RPMI8226 (cell line): ENCODE results near the gene CAVIN2.

ENCODE experiments used
- DNase-seq: peaks from one replicate; pipeline ENCODE4 v3.0.0-alpha.2; 2015

Gene CAVIN2

DNA sequence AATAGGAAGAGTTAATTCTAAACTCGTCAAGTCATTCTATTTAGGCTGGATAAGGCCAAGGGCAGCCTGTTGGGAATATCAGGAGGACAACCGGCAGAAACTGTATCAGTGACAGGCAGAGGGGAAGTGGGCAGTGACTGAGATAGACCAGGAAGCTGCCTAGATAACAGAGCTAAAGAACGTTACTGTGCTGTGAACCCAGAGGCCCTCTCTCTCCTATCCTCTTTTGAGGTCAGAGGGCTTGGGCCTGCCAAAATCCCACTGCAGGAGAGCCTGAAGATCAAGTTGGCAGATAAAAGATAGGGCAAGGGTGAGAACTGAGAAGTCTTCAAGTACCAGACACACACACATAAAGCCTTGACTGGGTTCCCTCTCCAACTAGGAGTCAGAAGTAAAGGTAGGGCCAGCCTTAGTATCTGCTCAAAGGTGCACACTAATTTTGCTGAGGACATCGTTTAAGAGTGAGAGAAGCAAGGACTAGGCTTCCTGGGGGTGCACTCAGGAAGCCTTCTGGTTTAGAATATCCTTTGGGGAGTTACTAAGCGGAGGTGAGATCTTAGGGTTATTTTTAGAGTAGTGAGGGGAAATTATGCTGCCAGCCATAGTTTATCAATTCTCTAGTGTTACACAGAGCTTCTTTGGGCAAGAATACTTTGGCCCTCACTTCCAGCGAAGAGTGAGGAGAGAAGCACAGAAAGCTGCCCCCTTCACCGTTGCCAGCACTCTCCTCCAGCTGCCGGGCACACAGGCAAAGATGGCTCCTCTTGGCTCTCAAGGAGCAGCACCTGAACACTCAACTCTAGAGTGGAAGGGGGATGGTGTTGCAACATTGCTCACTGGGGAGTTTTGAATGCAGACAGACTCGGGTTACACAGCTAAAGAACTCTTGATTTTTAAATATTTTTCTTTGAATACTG lies 9.8 kb downstream of the CAVIN2 start:
- DNase-seq = no peak

DNA sequence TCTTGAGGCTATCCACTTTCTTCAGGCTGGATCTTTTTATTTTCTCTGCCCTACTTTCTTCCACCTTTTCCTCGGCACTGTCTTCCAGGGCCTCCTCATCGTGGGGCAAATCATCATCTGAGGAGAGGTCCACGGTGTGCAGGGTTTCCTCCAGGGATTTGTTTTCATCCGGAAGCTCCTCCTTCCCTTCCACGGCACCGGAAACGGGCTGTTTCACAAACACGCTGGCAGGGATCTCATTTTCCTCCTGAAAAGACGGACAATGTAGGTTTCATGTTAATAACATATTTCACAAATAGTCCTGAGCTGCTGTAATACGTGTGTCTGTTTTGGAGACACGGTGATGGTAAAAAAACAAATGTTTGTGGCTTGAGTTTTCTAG lies 10.4 kb downstream of the CAVIN2 start:
- DNase-seq = no peak

GRCh38 chr2:191835539-191836350 lies 11.1 kb downstream of the CAVIN2 start:
- DNase-seq = no peak

GRCh38 chr2:191835100-191835499 lies 11.8 kb downstream of the CAVIN2 start:
- DNase-seq = no peak

DNA sequence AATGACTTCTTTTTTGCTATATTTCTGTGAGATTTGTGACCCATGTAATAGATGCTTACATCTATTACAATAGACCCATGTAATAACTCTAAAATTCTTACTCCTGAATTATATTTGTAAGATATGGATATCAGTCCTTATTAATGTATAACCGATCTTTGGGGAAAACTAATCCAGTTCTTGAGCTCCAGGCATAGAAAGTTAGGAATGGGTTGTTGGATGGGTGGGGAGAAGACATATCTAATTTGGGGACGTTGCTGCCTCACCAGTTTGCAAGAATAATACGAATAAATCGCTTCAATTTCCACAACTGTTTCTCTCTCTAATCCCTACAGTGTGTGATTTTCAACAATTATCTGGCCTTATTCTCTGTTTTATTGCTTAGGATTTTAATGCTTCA lies 13.5 kb downstream of the CAVIN2 start:
- no peak for DNase-seq

GRCh38 chr2:191832668-191833067 lies 14.2 kb downstream of the CAVIN2 start:
- DNase-seq = no peak

GRCh38 chr2:191831410-191831994 lies 15.4 kb downstream of the CAVIN2 start:
- no peak for DNase-seq

DNA sequence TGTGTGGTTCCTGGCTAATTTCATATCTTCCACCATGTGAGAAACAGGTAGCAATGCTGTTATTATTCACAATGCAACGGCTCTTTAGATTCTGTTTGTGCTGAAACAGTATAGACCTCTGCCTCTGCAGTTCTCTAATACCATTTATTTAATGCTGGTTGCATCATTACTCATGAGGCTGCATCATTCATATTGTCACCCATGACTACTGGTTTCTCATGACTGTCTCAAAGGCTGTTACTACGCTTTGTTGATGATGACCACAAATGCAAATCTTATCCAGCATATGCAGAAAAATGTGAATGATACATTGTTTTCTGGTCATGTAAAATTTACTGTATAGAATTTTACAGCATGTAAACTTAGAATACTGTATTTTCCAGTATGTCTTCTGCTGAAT lies 22.5 kb downstream of the CAVIN2 start:
- DNase-seq = no peak

- no peak for DNase-seq
These were observed 25.8 kb downstream of the CAVIN2 start for GRCh38 chr2:191821078-191821477.

DNA sequence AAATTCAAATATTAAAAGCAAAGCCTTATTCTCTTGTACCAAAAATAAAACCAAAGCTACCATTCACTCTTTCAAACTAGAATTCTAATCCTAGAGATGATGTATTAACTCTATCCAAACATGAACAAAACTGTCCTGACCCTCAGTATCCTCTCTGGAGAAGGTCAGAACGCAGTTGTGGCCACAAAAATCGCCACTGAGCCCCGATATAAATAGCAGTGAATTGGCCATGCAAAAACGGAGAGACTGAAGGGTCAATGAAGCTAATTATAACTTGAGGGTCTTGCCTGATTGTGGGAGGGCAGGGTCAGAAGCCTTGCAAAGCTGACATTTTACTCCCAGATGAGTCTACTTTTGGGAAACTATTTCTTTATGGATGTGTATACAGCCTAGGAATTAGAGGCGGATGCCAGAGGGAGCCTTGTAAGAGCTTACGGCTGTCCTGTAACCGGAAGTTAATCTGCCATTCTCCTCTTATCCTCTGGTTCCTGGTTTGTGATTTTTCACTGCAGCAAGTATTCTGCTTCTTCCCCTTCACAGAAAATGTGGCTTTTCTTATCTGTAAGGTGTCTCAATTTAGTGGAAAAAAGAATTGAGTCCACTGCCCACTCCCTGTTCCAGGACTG lies 28.1 kb downstream of the CAVIN2 start:
- no peak for DNase-seq

GRCh38 chr2:191818133-191818532 lies 28.8 kb downstream of the CAVIN2 start:
- DNase-seq = no peak

GRCh38 chr2:191815010-191815409 lies 31.9 kb downstream of the CAVIN2 start:
- no peak for DNase-seq

DNA sequence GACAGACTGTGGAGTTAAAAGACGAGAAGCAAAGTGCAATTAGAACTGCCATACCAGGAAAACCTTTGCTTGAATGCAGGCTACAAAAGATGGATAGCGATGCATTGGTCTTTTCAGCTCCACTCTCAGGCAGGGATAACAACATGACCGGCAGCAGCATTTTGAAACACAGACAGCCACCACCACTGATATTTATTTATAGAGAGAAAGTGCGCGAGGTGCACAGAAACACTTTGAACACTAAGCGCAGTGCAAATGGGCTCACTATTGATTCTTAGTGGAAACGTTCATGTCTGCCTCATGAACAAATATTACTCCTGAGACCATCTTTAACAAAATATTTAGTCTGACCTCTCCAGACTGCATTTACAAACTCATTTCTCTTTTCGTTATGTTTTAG lies 32.9 kb downstream of the CAVIN2 start:
- no peak for DNase-seq

DNA sequence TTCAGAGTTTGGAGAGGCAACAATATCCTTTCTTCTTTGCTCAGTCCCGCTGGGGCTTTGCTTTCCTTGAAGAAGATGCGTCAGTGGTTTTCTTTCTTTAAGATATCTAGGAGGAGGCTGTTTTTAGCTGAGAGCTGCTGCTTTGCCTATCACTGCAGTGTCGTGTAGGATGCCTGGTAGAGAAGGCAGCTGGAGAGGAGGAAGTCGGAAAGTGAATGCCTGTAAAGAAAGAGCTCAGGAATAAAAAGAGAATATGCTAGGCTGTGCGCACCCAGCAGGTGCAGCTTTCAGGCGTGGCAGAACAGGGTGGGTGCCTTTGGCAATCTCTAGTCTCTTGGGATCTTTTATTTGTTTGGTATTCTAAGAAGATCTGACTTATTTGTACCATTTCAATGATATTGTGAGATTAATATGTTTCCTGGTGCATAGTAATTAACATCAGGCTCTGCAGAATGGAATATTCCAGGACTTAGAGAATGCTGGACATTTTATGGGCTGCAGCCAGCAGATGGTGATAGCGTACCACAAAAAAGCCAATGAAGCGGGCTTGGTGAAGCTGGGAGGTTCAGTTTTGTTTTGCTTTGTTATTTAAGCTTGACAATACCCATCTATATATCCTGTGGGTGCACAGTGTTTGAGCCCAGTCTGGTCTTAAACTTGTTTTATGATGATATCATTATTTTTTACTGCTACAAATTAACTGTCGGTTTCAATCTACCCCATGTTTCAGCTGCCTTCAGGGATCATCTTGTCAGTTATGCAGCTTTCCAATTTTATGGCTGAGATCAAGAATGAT lies 34.9 kb downstream of the CAVIN2 start:
- peak; percentile 50 for DNase-seq

DNA sequence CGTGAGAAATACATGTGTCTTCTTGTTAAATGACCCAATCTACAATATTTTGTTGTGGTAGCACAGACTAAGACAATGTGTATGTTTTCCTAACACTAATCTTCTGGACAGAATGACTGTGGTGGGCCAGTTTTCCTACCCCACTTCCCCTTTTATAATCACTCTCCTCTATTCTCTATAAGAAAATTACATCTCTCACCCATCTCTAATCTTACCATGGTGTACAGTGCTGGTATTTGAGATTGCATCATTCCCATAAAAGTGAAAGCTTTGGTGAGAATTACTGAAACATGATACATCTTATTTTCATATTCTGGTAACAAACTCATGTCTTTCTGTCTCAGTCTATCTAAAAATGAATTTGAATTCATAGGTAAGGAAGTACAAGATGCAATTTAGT lies 40.5 kb downstream of the CAVIN2 start:
- DNase-seq = no peak

DNA sequence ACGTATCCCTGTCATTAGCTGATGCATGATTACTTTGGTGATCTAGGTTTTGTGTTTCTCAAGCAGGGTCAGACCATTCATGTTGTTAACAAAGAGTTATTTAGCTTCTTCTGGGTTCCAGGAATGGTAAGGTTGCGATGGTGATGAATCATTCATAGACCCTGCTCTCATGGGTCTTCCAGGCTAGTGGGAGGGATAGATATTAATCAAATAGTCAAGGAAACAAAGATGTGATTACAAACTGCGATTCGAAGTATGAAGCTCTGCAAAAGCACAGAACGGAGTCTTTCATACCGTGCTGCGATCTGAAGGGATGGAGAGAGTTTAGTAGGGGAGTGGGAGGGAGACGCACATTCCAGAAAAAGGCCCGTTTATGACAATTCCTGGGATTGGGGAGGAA lies 42.1 kb downstream of the CAVIN2 start:
- no peak for DNase-seq

GRCh38 chr2:191803007-191803406 lies 43.9 kb downstream of the CAVIN2 start:
- no peak for DNase-seq

DNA sequence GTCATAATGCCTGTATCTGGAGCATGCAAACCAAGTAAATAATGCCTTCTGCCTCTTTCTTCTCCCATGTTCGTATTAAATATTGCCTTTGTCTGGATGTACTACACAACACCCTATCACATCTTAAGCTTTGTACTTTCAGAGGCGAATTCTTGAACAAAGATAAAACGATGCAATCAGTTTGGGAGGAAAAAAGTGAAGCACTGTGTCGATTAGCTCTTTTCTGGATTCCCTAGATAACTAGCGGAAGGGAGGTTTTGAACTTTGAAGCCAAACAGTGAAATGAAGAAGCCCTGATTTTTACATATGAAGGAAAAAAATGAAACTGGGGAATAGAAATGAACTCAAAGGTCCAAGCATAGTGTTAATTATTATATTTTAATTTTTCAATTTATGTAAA lies 44.7 kb downstream of the CAVIN2 start:
- DNase-seq = no peak

GRCh38 chr2:191800874-191801273 lies 46.0 kb downstream of the CAVIN2 start:
- DNase-seq = no peak

DNA sequence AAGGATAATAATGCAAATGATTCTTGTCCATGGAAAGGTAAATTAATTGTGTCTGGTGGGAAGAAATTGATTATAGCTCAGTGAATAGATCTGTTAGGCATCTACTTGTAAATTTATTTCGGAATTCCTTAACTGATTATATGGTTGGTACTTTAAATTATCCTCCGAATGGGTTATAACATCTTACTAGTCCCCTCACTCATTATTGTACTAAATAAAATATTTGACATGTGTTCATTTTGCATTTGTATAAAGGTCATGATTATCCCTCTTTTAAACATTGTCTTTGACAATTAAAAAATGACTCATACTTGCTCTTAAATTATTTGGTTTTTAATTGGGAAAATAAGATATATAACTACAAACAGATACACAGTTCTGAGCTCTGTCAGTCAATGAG lies 47.4 kb downstream of the CAVIN2 start:
- no peak for DNase-seq

- DNase-seq = no peak
These were observed 48.7 kb downstream of the CAVIN2 start for GRCh38 chr2:191797942-191798876.
